Ascending aorta (tissue), 2 donors: ENCODE measurements around the gene PIK3R3. TPM values are rescaled to one million over a fixed set of nuclear protein-coding genes. Genes with fewer than 3 reads are reported as not detected.

Source experiments
- DNase-seq, 2 donors: peaks; one replicate each; pipeline ENCODE4 v3.0.0-alpha.2; 2019; ENCODE audit warnings: low spot score in 2 of 2
- H3K27ac ChIP-seq, 2 donors: fragments of 200-600 bp; sonication (generic); one replicate each; pipeline ENCODE4 v1.5.1; 2016 to 2017; ENCODE audit warnings: mild to moderate bottlenecking in 1 of 2
- H3K27me3 ChIP-seq: fragments of 200-600 bp; sonication (generic); one replicate; pipeline ENCODE4 v1.5.1; 2017
- H3K36me3 ChIP-seq, 2 donors: fragments of 200-600 bp; sonication (generic); one replicate each; pipeline ENCODE4 v1.5.1; 2016
- H3K4me1 ChIP-seq, 2 donors: fragments of 200-600 bp; sonication (generic); one replicate each; pipeline ENCODE4 v1.5.1; 2016 to 2017; ENCODE audit warnings: mild to moderate bottlenecking in 1 of 2
- H3K4me3 ChIP-seq, 2 donors: fragments of 200-600 bp; sonication (generic); one replicate each; pipeline ENCODE4 v1.5.1; 2016 to 2017; ENCODE audit warnings: mild to moderate bottlenecking in 1 of 2
- H3K9me3 ChIP-seq, 2 donors: fragments of 200-600 bp; sonication (generic); one replicate each; pipeline ENCODE4 v1.5.1; 2016
- CTCF ChIP-seq, 3 experiments: fragments of 200-600 bp in 2 of 3; fragments of 450-650 bp in 1 of 3; sonication (generic) in 2 of 3; IDR thresholded peaks; one replicate each; pipeline ENCODE4 v1.5.1; 2016 to 2019; ENCODE audit warnings: antibody characterized with exemption in 3 of 3, mild to moderate bottlenecking in 1 of 3, moderate library complexity in 1 of 3
- intact Hi-C: fragments of 100-400 bp; cut with DNase I; formaldehyde crosslinking; loops from one replicate; pipeline ENCODE4 v1.15.1; 2023
- total RNA-seq: library from RNA; depleted of rRNA; stranded (reverse); fragments of >200 nt; gene quantifications from one replicate; pipeline ENCODE4 v1.1.0, GENCODE V29; 2016

Gene PIK3R3
- total RNA-seq, 1 donor from 2014 or later = 33.1 TPM

- Histone ChIP-seq H3K4me3 (no peak overlapping the region), H3K27ac (no peak overlapping the region), H3K27me3 (no peaks in the 10 kb centered on the region), H3K9me3 (no peaks in the 10 kb centered on the region), H3K4me1 (no peaks in the 10 kb centered on the region), H3K36me3 (no peaks in the 10 kb centered on the region)
- intact Hi-C loops = no loop called here
- TF ChIP-seq CTCF (IDR thresholded peaks at IDR 0.05) = no peak
- DNase-seq = no peak
Observed at GRCh38 chr1:46160212-46160611, 27.8 kb upstream of the PIK3R3 start.

- no peaks in the 10 kb centered on the region for H3K36me3 ChIP-seq
- intact Hi-C loops = no loop called here
- no peak overlapping the region for H3K4me3 ChIP-seq
- no peaks in the 10 kb centered on the region for H3K9me3 ChIP-seq
- H3K27ac ChIP-seq = no peak overlapping the region
- no peaks in the 10 kb centered on the region for H3K4me1 ChIP-seq
- DNase-seq = no peak
- no peaks in the 10 kb centered on the region for H3K27me3 ChIP-seq
- TF ChIP-seq CTCF (IDR thresholded peaks at IDR 0.05) = no peak
Observed at GRCh38 chr1:46159516-46159915, 27.1 kb upstream of the PIK3R3 start.

- Histone ChIP-seq H3K4me1 (no peaks in the 10 kb centered on the region), H3K4me3 (no peak overlapping the region), H3K9me3 (no peaks in the 10 kb centered on the region), H3K36me3 (no peaks in the 10 kb centered on the region), H3K27me3 (no peaks in the 10 kb centered on the region), H3K27ac (no peak overlapping the region)
- TF ChIP-seq CTCF (IDR thresholded peaks at IDR 0.05) = no peak
- DNase-seq = no peak
- intact Hi-C loops = no loop called here
Observed at GRCh38 chr1:46158312-46159281, 26.2 kb upstream of the PIK3R3 start.

GRCh38 chr1:46157916-46158311, 25.5 kb upstream of the PIK3R3 start:
- Histone ChIP-seq H3K27me3 (no peaks in the 10 kb centered on the region), H3K4me3 (no peak overlapping the region), H3K9me3 (no peaks in the 10 kb centered on the region), H3K4me1 (no peaks in the 10 kb centered on the region), H3K36me3 (no peaks in the 10 kb centered on the region), H3K27ac (no peak overlapping the region)
- intact Hi-C loops = no loop called here
- TF ChIP-seq CTCF (IDR thresholded peaks at IDR 0.05) = no peak
- no peak for DNase-seq

- Histone ChIP-seq H3K4me3 (no peak overlapping the region), H3K9me3 (no peaks in the 10 kb centered on the region), H3K36me3 (no peaks in the 10 kb centered on the region), H3K27ac (no peak overlapping the region), H3K4me1 (no peaks in the 10 kb centered on the region), H3K27me3 (no peaks in the 10 kb centered on the region)
- TF ChIP-seq CTCF (IDR thresholded peaks at IDR 0.05) = no peak
- intact Hi-C loops = no loop called here
- no peak for DNase-seq
Observed at GRCh38 chr1:46153732-46154131, 21.3 kb upstream of the PIK3R3 start.
